GM12892 (cell line): ENCODE results near the gene IFI30.

ENCODE experiments used
- POLR2A ChIP-seq: IDR thresholded peaks from 2 replicates; pipeline ENCODE4 v1.6.1; 2011; ENCODE audit warnings: low read depth, low read length, control low read depth
- POLR2AphosphoS5 ChIP-seq: IDR thresholded peaks from 2 replicates; pipeline ENCODE4 v1.6.1; 2011; ENCODE audit warnings: low read depth, low read length, control low read depth
- TAF1 ChIP-seq: IDR thresholded peaks from 2 replicates; pipeline ENCODE4 v1.6.1; 2011; ENCODE audit warnings: low read depth, mild to moderate bottlenecking, control low read depth, low read length, borderline replicate concordance

GRCh38 chr19:18144906-18145305 lies 28.7 kb upstream of the IFI30 start:
- no peak for TF ChIP-seq POLR2AphosphoS5
- TF ChIP-seq POLR2A: no peak
- TF ChIP-seq TAF1: no peak
